ENCODE results near the gene IL4R.
"Not testable (repeated sequence)": the region's sequence is repeated elsewhere in the genome, so short reads cannot be mapped to it uniquely, and the experiment has no call there.

The IL4R gene

GRCh38 chr16:27313422-27314160 lies at the start of gene IL4R:
Gene IL4R (plus strand): TSS chr16:27313974. CDS start chr16:27340204, 26,230 bp downstream.
- peak in 3 of 4 experiments; percentile 36 to 75 (median 63) for DNase-seq (ENCODE audit: low read depth in 4 of 4, low spot score in 1 of 4)

- DNase-seq (ENCODE audit: low read depth in 4 of 4, low spot score in 1 of 4): no peak
Observed at GRCh38 chr16:27264151-27264550, 49.6 kb upstream of the IL4R start.

- DNase-seq (ENCODE audit: low read depth in 4 of 4, low spot score in 1 of 4): no peak
Observed at GRCh38 chr16:27265982-27266381, 47.8 kb upstream of the IL4R start.

GRCh38 chr16:27267037-27267677 lies 46.6 kb upstream of the IL4R start:
- no peak for DNase-seq (ENCODE audit: low read depth in 4 of 4, low spot score in 1 of 4)

GRCh38 chr16:27268376-27269299 lies 45.1 kb upstream of the IL4R start, which contains the start of gene NSMCE1:
Gene NSMCE1 (minus strand): TSS chr16:27268772. CDS start chr16:27257570, 11,202 bp downstream.
- peak; percentile 94 to 98 (median 95) for DNase-seq (ENCODE audit: low read depth in 4 of 4, low spot score in 1 of 4)

- no peak for DNase-seq (ENCODE audit: low read depth in 4 of 4, low spot score in 1 of 4)
Observed at GRCh38 chr16:27269300-27270150, 44.2 kb upstream of the IL4R start.

- DNase-seq (ENCODE audit: low read depth in 4 of 4, low spot score in 1 of 4): no peak
Observed at GRCh38 chr16:27270349-27270748, 43.4 kb upstream of the IL4R start.

- DNase-seq (ENCODE audit: low read depth in 4 of 4, low spot score in 1 of 4): no peak
Observed at GRCh38 chr16:27272076-27272475, 41.7 kb upstream of the IL4R start.

- DNase-seq (ENCODE audit: low read depth in 4 of 4, low spot score in 1 of 4): not testable (repeated sequence)
Observed at GRCh38 chr16:27272697-27273096, 41.1 kb upstream of the IL4R start.

- DNase-seq (ENCODE audit: low read depth in 4 of 4, low spot score in 1 of 4): no peak
Observed at GRCh38 chr16:27273330-27273669, 40.5 kb upstream of the IL4R start.

- DNase-seq (ENCODE audit: low read depth in 4 of 4, low spot score in 1 of 4): peak in 1 of 4 experiments; percentile 46
Observed at GRCh38 chr16:27273670-27274423, 39.9 kb upstream of the IL4R start.

- not testable (repeated sequence) for DNase-seq (ENCODE audit: low read depth in 4 of 4, low spot score in 1 of 4)
Observed at GRCh38 chr16:27274424-27274874, 39.3 kb upstream of the IL4R start.

- no peak for DNase-seq (ENCODE audit: low read depth in 4 of 4, low spot score in 1 of 4)
Observed at GRCh38 chr16:27275394-27275793, 38.4 kb upstream of the IL4R start.

GRCh38 chr16:27281243-27281642 lies 32.5 kb upstream of the IL4R start:
- no peak for DNase-seq (ENCODE audit: low read depth in 4 of 4, low spot score in 1 of 4)

GRCh38 chr16:27284865-27285675 lies 28.7 kb upstream of the IL4R start:
- no peak for DNase-seq (ENCODE audit: low read depth in 4 of 4, low spot score in 1 of 4)

- no peak for DNase-seq (ENCODE audit: low read depth in 4 of 4, low spot score in 1 of 4)
Observed at GRCh38 chr16:27285676-27286196, 28.0 kb upstream of the IL4R start.

- DNase-seq (ENCODE audit: low read depth in 4 of 4, low spot score in 1 of 4): no peak
Observed at GRCh38 chr16:27286451-27286850, 27.3 kb upstream of the IL4R start.

GRCh38 chr16:27287051-27287811 lies 26.5 kb upstream of the IL4R start:
- DNase-seq (ENCODE audit: low read depth in 4 of 4, low spot score in 1 of 4): no peak

All from stimulated activated CD4-positive, alpha-beta T cell treated with anti-CD3 and anti-CD28 coated beads, Interleukin-1b, Interleukin-23, amount 100 ng/mL, for 24 hours (primary cell).